ENCODE results near the gene PGP.

Gene PGP

GRCh38 chr16:2180962-2181923, 33.4 kb downstream of the PGP start:
- DNase-seq (ENCODE audit: low read depth in 2 of 2): no peak

- no peak for DNase-seq (ENCODE audit: low read depth in 2 of 2)
Measured at GRCh38 chr16:2180461-2180860, 34.2 kb downstream of the PGP start.

GRCh38 chr16:2179576-2179975, 35.1 kb downstream of the PGP start:
- no peak for DNase-seq (ENCODE audit: low read depth in 2 of 2)

GRCh38 chr16:2179107-2179501, 35.5 kb downstream of the PGP start:
- no peak for DNase-seq (ENCODE audit: low read depth in 2 of 2)

GRCh38 chr16:2178321-2179106, 36.1 kb downstream of the PGP start:
- DNase-seq (ENCODE audit: low read depth in 2 of 2): no peak

- no peak for DNase-seq (ENCODE audit: low read depth in 2 of 2)
Measured at GRCh38 chr16:2177561-2177960, 37.1 kb downstream of the PGP start.

GRCh38 chr16:2177101-2177500, 37.5 kb downstream of the PGP start:
- no peak for DNase-seq (ENCODE audit: low read depth in 2 of 2)

GRCh38 chr16:2176047-2176446, 38.6 kb downstream of the PGP start:
- no peak for DNase-seq (ENCODE audit: low read depth in 2 of 2)

- DNase-seq (ENCODE audit: low read depth in 2 of 2): no peak
Measured at GRCh38 chr16:2175454-2175853, 39.2 kb downstream of the PGP start.

- no peak for DNase-seq (ENCODE audit: low read depth in 2 of 2)
Measured at GRCh38 chr16:2174396-2175131, 40.1 kb downstream of the PGP start.

- DNase-seq (ENCODE audit: low read depth in 2 of 2): no peak
Measured at GRCh38 chr16:2173916-2174315, 40.7 kb downstream of the PGP start.

- DNase-seq (ENCODE audit: low read depth in 2 of 2): no peak
Measured at GRCh38 chr16:2173366-2173765, 41.3 kb downstream of the PGP start.

GRCh38 chr16:2172688-2173335, 41.8 kb downstream of the PGP start:
- DNase-seq (ENCODE audit: low read depth in 2 of 2): no peak

- no peak for DNase-seq (ENCODE audit: low read depth in 2 of 2)
Measured at GRCh38 chr16:2171601-2172178, 43.0 kb downstream of the PGP start.

GRCh38 chr16:2170587-2171435, 43.8 kb downstream of the PGP start:
- DNase-seq (ENCODE audit: low read depth in 2 of 2): no peak

- no peak for DNase-seq (ENCODE audit: low read depth in 2 of 2)
Measured at GRCh38 chr16:2170080-2170479, 44.6 kb downstream of the PGP start.

GRCh38 chr16:2167068-2167638, 47.5 kb downstream of the PGP start:
- no peak for DNase-seq (ENCODE audit: low read depth in 2 of 2)

- DNase-seq (ENCODE audit: low read depth in 2 of 2): no peak
Measured at GRCh38 chr16:2166263-2167067, 48.2 kb downstream of the PGP start.

GRCh38 chr16:2165861-2166260, 48.8 kb downstream of the PGP start:
- no peak for DNase-seq (ENCODE audit: low read depth in 2 of 2)
